HL-60 (cell line): ENCODE data around the gene LARP1B.

Source experiments
- DNase-seq, 2 experiments: peaks; one replicate each; pipeline ENCODE4 v3.0.0-alpha.2; 2010 to 2020; ENCODE audit warnings: low read depth in 1 of 2, low spot score in 1 of 2
- H3K27ac ChIP-seq: fragments of 250-450 bp; sonication (Bioruptor Pico); replicated peaks from 2 replicates; pipeline ENCODE4 v1.5.1; 2020; ENCODE audit warnings: mild to moderate bottlenecking, moderate library complexity
- H3K27me3 ChIP-seq: fragments of 250-450 bp; sonication (Bioruptor Pico); 2 replicates; pipeline ENCODE4 v1.5.1; 2021; ENCODE audit warnings: mild to moderate bottlenecking, moderate library complexity; ENCODE audit not compliant: insufficient read depth, poor library complexity, severe bottlenecking
- H3K4me3 ChIP-seq: replicated peaks from 2 replicates; pipeline ENCODE4 v1.5.1; 2011; ENCODE audit warnings: mild to moderate bottlenecking, control low read depth, low read length; ENCODE audit not compliant: insufficient read depth
- GABPA ChIP-seq: IDR thresholded peaks from 2 replicates; pipeline ENCODE4 v1.6.1; 2012; ENCODE audit warnings: low read depth
- POLR2AphosphoS5 ChIP-seq: IDR thresholded peaks from 2 replicates; pipeline ENCODE4 v1.6.1; 2012; ENCODE audit warnings: low read depth
- SPI1 ChIP-seq: IDR thresholded peaks from 2 replicates; pipeline ENCODE4 v1.6.1; 2012; ENCODE audit warnings: low read depth, mild to moderate bottlenecking, borderline replicate concordance
- TF ChIP-seq, protein P1 (sequence below): IDR thresholded peaks from one replicate; pipeline ENCODE4 v1.5.1; 2011; ENCODE audit warnings: low read length, control low read depth, inconsistent platforms; ENCODE audit not compliant: insufficient read depth
- TF ChIP-seq, protein P2 (sequence below): IDR thresholded peaks from 2 replicates; pipeline ENCODE4 v1.6.1; 2012; ENCODE audit warnings: low read depth; ENCODE audit not compliant: insufficient replicate concordance

LARP1B gene

DNA sequence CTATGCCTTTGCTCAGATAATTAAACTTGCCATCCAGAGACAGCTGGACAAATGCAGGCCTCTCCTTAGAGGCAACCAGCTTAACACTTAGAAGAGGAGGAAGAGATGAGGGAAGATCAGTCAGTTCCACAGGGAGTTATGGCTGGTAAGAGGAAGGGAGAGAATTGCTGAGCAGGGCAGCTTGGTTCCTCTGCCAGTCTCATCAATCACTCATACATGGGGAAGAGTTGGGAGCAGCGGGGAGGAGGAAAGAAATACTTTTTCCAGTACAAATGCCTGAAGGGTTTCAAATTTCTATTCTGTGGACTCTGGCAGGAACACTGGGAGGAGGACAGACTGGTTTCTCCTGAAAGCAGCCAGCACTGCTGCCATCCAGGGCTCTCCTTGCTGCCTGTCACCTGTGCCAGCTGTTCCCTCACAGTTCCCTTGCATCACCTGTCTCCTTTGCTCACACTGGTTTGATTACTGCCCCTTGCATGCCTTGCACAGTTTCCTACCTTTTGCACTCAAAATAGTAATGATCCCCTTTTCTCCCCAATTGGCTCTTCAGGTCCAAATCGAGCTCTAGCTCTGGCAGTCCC, 167.0 kb downstream of the LARP1B start:
- no peak for DNase-seq
- H3K27me3 ChIP-seq = no peaks in the 10 kb centered on the region
- TF ChIP-seq, protein P1, sequence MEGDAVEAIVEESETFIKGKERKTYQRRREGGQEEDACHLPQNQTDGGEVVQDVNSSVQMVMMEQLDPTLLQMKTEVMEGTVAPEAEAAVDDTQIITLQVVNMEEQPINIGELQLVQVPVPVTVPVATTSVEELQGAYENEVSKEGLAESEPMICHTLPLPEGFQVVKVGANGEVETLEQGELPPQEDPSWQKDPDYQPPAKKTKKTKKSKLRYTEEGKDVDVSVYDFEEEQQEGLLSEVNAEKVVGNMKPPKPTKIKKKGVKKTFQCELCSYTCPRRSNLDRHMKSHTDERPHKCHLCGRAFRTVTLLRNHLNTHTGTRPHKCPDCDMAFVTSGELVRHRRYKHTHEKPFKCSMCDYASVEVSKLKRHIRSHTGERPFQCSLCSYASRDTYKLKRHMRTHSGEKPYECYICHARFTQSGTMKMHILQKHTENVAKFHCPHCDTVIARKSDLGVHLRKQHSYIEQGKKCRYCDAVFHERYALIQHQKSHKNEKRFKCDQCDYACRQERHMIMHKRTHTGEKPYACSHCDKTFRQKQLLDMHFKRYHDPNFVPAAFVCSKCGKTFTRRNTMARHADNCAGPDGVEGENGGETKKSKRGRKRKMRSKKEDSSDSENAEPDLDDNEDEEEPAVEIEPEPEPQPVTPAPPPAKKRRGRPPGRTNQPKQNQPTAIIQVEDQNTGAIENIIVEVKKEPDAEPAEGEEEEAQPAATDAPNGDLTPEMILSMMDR = no peak
- TF ChIP-seq POLR2AphosphoS5 (no peak), GABPA (no peak), SPI1 (no peak)
- TF ChIP-seq, protein P2, sequence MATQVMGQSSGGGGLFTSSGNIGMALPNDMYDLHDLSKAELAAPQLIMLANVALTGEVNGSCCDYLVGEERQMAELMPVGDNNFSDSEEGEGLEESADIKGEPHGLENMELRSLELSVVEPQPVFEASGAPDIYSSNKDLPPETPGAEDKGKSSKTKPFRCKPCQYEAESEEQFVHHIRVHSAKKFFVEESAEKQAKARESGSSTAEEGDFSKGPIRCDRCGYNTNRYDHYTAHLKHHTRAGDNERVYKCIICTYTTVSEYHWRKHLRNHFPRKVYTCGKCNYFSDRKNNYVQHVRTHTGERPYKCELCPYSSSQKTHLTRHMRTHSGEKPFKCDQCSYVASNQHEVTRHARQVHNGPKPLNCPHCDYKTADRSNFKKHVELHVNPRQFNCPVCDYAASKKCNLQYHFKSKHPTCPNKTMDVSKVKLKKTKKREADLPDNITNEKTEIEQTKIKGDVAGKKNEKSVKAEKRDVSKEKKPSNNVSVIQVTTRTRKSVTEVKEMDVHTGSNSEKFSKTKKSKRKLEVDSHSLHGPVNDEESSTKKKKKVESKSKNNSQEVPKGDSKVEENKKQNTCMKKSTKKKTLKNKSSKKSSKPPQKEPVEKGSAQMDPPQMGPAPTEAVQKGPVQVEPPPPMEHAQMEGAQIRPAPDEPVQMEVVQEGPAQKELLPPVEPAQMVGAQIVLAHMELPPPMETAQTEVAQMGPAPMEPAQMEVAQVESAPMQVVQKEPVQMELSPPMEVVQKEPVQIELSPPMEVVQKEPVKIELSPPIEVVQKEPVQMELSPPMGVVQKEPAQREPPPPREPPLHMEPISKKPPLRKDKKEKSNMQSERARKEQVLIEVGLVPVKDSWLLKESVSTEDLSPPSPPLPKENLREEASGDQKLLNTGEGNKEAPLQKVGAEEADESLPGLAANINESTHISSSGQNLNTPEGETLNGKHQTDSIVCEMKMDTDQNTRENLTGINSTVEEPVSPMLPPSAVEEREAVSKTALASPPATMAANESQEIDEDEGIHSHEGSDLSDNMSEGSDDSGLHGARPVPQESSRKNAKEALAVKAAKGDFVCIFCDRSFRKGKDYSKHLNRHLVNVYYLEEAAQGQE = no peak
- H3K4me3 ChIP-seq = no peak overlapping the region
- no peak overlapping the region for H3K27ac ChIP-seq

DNA sequence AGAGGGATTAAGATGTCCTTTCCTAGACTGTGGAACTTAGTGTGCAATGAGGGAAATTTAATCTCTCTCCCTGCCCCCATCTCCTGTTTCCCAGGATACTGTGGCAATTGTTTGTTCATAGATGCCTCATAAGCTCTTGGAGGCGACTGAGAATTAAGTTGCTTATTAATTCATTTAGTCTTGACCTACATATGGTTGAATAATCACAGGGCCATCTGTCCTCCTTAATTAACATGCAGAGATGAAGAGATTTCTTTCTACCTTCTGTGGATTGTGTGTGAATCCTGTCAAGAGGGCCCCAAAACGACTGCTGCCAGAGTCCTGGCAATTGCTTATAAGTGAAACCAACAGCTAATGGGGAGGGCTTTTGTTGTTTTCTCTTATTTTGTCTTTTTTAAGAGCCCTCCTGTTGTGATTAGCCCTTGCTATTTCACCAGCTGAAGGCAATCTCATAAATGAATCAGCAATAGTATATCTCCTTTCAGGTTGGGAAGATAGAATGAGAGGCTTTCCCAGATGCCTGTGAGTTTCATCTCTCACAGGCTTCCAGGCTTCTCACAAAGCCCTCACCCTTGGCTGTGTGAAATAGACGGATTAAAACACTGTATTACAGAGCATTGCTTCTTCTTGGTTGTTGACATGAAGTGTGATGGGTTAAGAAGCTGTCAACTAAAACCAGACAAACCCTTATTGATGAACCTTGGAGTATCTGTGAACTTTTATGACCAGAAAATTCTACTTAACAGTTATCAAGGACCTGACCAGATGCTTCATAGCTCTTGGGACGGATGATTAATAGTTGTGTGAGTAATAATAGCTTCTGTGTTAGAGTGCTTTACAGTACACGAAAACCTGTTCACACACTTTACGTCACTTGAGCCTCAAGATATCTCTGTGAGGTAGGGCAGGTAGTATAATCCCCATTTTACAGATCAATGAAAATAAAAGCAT, 168.0 kb downstream of the LARP1B start:
- TF ChIP-seq GABPA = no peak
- TF ChIP-seq, protein P1 = no peak
- no peak for TF ChIP-seq SPI1
- TF ChIP-seq POLR2AphosphoS5 = no peak
- TF ChIP-seq, protein P2 = no peak
- no peak for DNase-seq
- no peak overlapping the region for H3K4me3 ChIP-seq
- no peak overlapping the region for H3K27ac ChIP-seq
- H3K27me3 ChIP-seq = no peaks in the 10 kb centered on the region

DNA sequence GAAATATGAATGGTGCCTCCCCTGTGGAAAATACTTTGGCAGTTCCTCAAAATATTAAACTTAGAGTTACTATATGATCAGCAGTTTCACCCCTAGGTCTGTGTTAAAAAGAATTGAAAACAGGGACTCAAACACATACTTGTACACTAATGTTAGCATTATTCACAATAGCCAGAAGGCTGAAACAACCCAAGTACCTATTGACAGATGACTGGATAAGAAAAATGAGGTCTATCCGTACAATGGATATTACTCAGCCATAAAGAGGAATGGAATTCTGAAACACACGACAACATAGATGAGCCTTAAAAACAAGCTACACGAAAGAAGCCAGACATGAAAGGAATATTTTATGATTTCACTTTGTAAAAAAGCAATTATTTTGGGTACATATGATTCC, 171.6 kb downstream of the LARP1B start:
- no peaks in the 10 kb centered on the region for H3K27me3 ChIP-seq
- DNase-seq = no peak
- H3K4me3 ChIP-seq = no peak overlapping the region
- no peak overlapping the region for H3K27ac ChIP-seq
- no peak; the same call in 1 of the 2 replicates for TF ChIP-seq SPI1
- TF ChIP-seq, protein P2 = no peak
- TF ChIP-seq POLR2AphosphoS5 = no peak
- TF ChIP-seq, protein P1 = no peak
- no peak for TF ChIP-seq GABPA
